ENCODE results near the gene NAA38.
"Not testable (repeated sequence)": the region's sequence is repeated elsewhere in the genome, so short reads cannot be mapped to it uniquely, and the experiment has no call there.

GRCh38 chr17:7864384-7864783, 7.0 kb upstream of the NAA38 start:
- not testable (repeated sequence) for TF ChIP-seq POLR2A, CTCF, EP300 (IDR thresholded peaks at IDR 0.05)

Measured in ovary (tissue), 3 donors.